IMR-90 (cell line): ENCODE results near the gene SYNGR1. TPM values are rescaled to one million over a fixed set of nuclear protein-coding genes. Genes with fewer than 3 reads are reported as not detected.

Source experiments
- ATAC-seq: fragments of 200-7000 bp; cut with Tn5 transposase; 2 replicates; pipeline ENCODE4 v1.9.1; 2020; ENCODE audit warnings: low read depth, mild to moderate bottlenecking, moderate library complexity
- BruUV-seq: library from RNA; stranded (reverse); fragments of 400-500 nt; replicated peaks from 2 replicates; lab custom pipeline; 2021; lab: Mats Ljungman, UMichigan
- CTCF ChIA-PET: fragments of 300-600 bp; formaldehyde crosslinking; extraction: SDS; loops from one replicate; lab custom pipeline; 2021; ENCODE audit warnings: antibody characterized with exemption; lab: Yijun Ruan, JAX
- POLR2A ChIA-PET: fragments of 300-600 bp; sonication (Branson Sonifier 250); formaldehyde crosslinking; loops from one replicate; lab custom pipeline; 2022; ENCODE audit warnings: antibody characterized with exemption; ENCODE audit not compliant: unreplicated experiment; lab: Charles Lee
- DNase-seq: peaks from one replicate; pipeline ENCODE4 v3.0.0; 2013
- H2AFZ ChIP-seq: replicated peaks from 2 replicates; pipeline ENCODE3; 2013; ENCODE audit warnings: low read length, mild to moderate bottlenecking; ENCODE audit not compliant: poor library complexity
- H2AK5ac ChIP-seq: 2 replicates; pipeline ENCODE4 v1.6.1; 2013; ENCODE audit warnings: low read depth, low read length, inconsistent platforms
- H2AK9ac ChIP-seq: replicated peaks from 2 replicates; pipeline ENCODE3; 2013; ENCODE audit warnings: mild to moderate bottlenecking, low read depth, low read length, moderate library complexity; ENCODE audit not compliant: poor library complexity
- H2BK120ac ChIP-seq: 2 replicates; pipeline ENCODE4 v1.6.1; 2013; ENCODE audit warnings: low read depth, low read length, inconsistent platforms
- H2BK15ac ChIP-seq: 3 replicates; pipeline ENCODE4 v1.6.1; 2013; ENCODE audit warnings: low read depth, low read length, inconsistent platforms
- H2BK20ac ChIP-seq: 2 replicates; pipeline ENCODE4 v1.6.1; 2013; ENCODE audit warnings: low read depth, mild to moderate bottlenecking, inconsistent platforms, low read length, moderate library complexity
- H2BK5ac ChIP-seq: 2 replicates; pipeline ENCODE4 v1.6.1; 2013; ENCODE audit warnings: mild to moderate bottlenecking, low read depth, low read length, inconsistent platforms; ENCODE audit not compliant: poor library complexity, severe bottlenecking
- H3K14ac ChIP-seq: replicated peaks from 2 replicates; pipeline ENCODE4 v1.6.1; 2013; ENCODE audit warnings: low read depth, low read length, inconsistent platforms
- H3K18ac ChIP-seq: 2 replicates; pipeline ENCODE4 v1.6.1; 2013; ENCODE audit warnings: low read depth, low read length, control low read depth
- H3K23ac ChIP-seq: 2 replicates; pipeline ENCODE4 v1.6.1; 2013; ENCODE audit warnings: low read depth, low read length, inconsistent platforms
- H3K27ac ChIP-seq: 2 replicates; pipeline ENCODE4 v1.5.1; 2013; ENCODE audit warnings: mild to moderate bottlenecking, control low read depth, low read length; ENCODE audit not compliant: insufficient read depth
- H3K27me3 ChIP-seq: 2 replicates; pipeline ENCODE4 v1.6.1; 2013; ENCODE audit warnings: low read length; ENCODE audit not compliant: control insufficient read depth, insufficient read depth
- H3K36me3 ChIP-seq: 2 replicates; pipeline ENCODE4 v1.6.1; 2013; ENCODE audit warnings: low read length, mixed read lengths; ENCODE audit not compliant: control insufficient read depth, insufficient read depth
- H3K4ac ChIP-seq: 2 replicates; pipeline ENCODE4 v1.6.1; 2013; ENCODE audit warnings: low read depth, low read length, inconsistent platforms
- H3K4me1 ChIP-seq: 2 replicates; pipeline ENCODE4 v1.6.1; 2013; ENCODE audit warnings: low read length, mixed read lengths; ENCODE audit not compliant: control insufficient read depth, insufficient read depth
- H3K4me2 ChIP-seq: 2 replicates; pipeline ENCODE4 v1.6.1; 2013; ENCODE audit warnings: low read depth, mild to moderate bottlenecking, control low read depth, low read length, moderate library complexity
- H3K4me3 ChIP-seq: 2 replicates; pipeline ENCODE4 v1.5.1; 2013; ENCODE audit warnings: low read depth, mild to moderate bottlenecking, control low read depth, low read length, moderate library complexity; ENCODE audit not compliant: insufficient read depth
- H3K56ac ChIP-seq: 2 replicates; pipeline ENCODE4 v1.6.1; 2013; ENCODE audit warnings: low read length, inconsistent platforms; ENCODE audit not compliant: insufficient read depth; ENCODE audit errors: extremely low read depth
- H3K79me1 ChIP-seq, 2 experiments: 2 replicates each; pipeline ENCODE4 v1.6.1; 2013; ENCODE audit warnings: low read length in 2 of 2, inconsistent platforms in 1 of 2, low read depth in 1 of 2
- H3K9ac ChIP-seq: 2 replicates; pipeline ENCODE4 v1.6.1; 2013; ENCODE audit warnings: low read depth, low read length, control low read depth
- H3K9me1 ChIP-seq: 2 replicates; pipeline ENCODE4 v1.6.1; 2013; ENCODE audit warnings: low read length, inconsistent platforms; ENCODE audit not compliant: insufficient read depth
- H3K9me3 ChIP-seq: 2 replicates; pipeline ENCODE4 v1.6.1; 2013; ENCODE audit warnings: low read length; ENCODE audit not compliant: control insufficient read depth, insufficient read depth
- H4K20me1 ChIP-seq: 2 replicates; pipeline ENCODE4 v1.6.1; 2013; ENCODE audit warnings: low read length, inconsistent platforms; ENCODE audit not compliant: insufficient read depth
- H4K5ac ChIP-seq: 2 replicates; pipeline ENCODE4 v1.6.1; 2013; ENCODE audit warnings: mild to moderate bottlenecking, low read depth, low read length, control low read depth
- H4K8ac ChIP-seq, 2 experiments: 2 replicates each; pipeline ENCODE4 v1.6.1; 2013; ENCODE audit warnings: low read depth in 2 of 2, low read length in 2 of 2, control low read depth in 1 of 2, inconsistent platforms in 1 of 2
- H4K91ac ChIP-seq: 2 replicates; pipeline ENCODE4 v1.6.1; 2013; ENCODE audit warnings: low read depth, low read length, inconsistent platforms; ENCODE audit not compliant: insufficient read depth
- CEBPB ChIP-seq: IDR thresholded peaks from 2 replicates; pipeline ENCODE4 v1.6.1; 2012; ENCODE audit warnings: low read depth, low read length, improper control_type of control experiment
- CTCF ChIP-seq: conservative IDR thresholded peaks from 2 replicates; pipeline ENCODE4 v1.5.1; 2012; ENCODE audit warnings: mild to moderate bottlenecking, low read depth, low read length, improper control_type of control experiment
- ELK1 ChIP-seq: fragments of 150-350 bp; IDR thresholded peaks from 2 replicates; pipeline ENCODE4 v1.6.1; 2016; ENCODE audit warnings: low read depth, mild to moderate bottlenecking, low read length, moderate library complexity, borderline replicate concordance
- MAFK ChIP-seq: IDR thresholded peaks from 2 replicates; pipeline ENCODE4 v1.6.1; 2012; ENCODE audit warnings: low read depth, low read length, improper control_type of control experiment
- POLR2A ChIP-seq: IDR thresholded peaks from 2 replicates; pipeline ENCODE4 v1.6.1; 2012; ENCODE audit warnings: mild to moderate bottlenecking, low read depth, low read length
- RAD21 ChIP-seq: IDR thresholded peaks from 2 replicates; pipeline ENCODE4 v1.6.1; 2012; ENCODE audit warnings: low read length, improper control_type of control experiment
- SMC3 ChIP-seq: fragments of 150-350 bp; IDR thresholded peaks from 2 replicates; pipeline ENCODE4 v1.6.1; 2016; ENCODE audit warnings: low read depth, mild to moderate bottlenecking, antibody characterized with exemption, low read length, moderate library complexity
- USF2 ChIP-seq: fragments of 150-350 bp; IDR thresholded peaks from 2 replicates; pipeline ENCODE4 v1.6.1; 2017; ENCODE audit warnings: mild to moderate bottlenecking, antibody characterized with exemption, low read length, low read depth
- WGBS, 2 experiments: methylation state at CpG; one replicate each; pipeline versions ENCODE4 v1.1.5 to v1.1.7; 2013; ENCODE audit warnings: missing lambda C conversion rate in 2 of 2; ENCODE audit not compliant: insufficient read length in 1 of 2; ENCODE audit errors: extremely low coverage in 2 of 2; 5-methylcytosine and 5-hydroxymethylcytosine counted together
- dilution Hi-C: fragments of 300-500 bp; cut with HindIII; formaldehyde crosslinking; loops from one replicate; pipeline ENCODE4 v1.14.3; 2018; ENCODE audit warnings: low sequenced_read_pairs; ENCODE audit not compliant: unreplicated experiment
- in situ Hi-C: fragments of 300-500 bp; cut with MboI; formaldehyde crosslinking; loops from 3 replicates; pipeline ENCODE4 v1.14.3; 2019; ENCODE audit warnings: low sequenced_read_pairs, inconsistent platforms, mixed read lengths
- intact Hi-C: fragments of 100-400 bp; cut with micrococcal nuclease; formaldehyde crosslinking; loops from 2 replicates; pipeline ENCODE4 v1.10.0; 2022
- polyA plus RNA-seq, 3 experiments: library from polyadenylated mRNA; depleted of rRNA; stranded (reverse); fragments of >200 nt; gene quantifications; 2 replicates each; pipeline ENCODE4 v1.2.3, GENCODE V29; 2012; ENCODE audit warnings: low replicate concordance in 1 of 3
- total RNA-seq: library from RNA; depleted of rRNA; stranded (reverse); fragments of >200 nt; gene quantifications from 2 replicates; pipeline ENCODE4 v1.2.3, GENCODE V29; 2012

The SYNGR1 gene
- total and polyA plus RNA-seq, 2 of the 4 experiments (the other 2 are of a cell fraction), result 6.3 to 81.5 TPM

- BruUV-seq, result no TSS peak
- H3K56ac ChIP-seq, result no peak overlapping the region
- H3K14ac ChIP-seq, result no peak overlapping the region
- H2AK5ac ChIP-seq, result no peak overlapping the region
- WGBS, 2 experiments, result 79% methylated on average over 2 of the region's 5 CpGs; no CpG with 5 or more reads in 1 of the 2 experiments
- H3K9ac ChIP-seq, result no peak overlapping the region
- no peak for TF ChIP-seq CTCF
- no peak for TF ChIP-seq POLR2A
- TF ChIP-seq CEBPB, result no peak
- TF ChIP-seq SMC3, result no peak
- TF ChIP-seq USF2, result no peak
- no peak for TF ChIP-seq ELK1
- no peak for TF ChIP-seq MAFK
- TF ChIP-seq RAD21, result no peak
- H3K23ac ChIP-seq, result no peak overlapping the region
- H2BK20ac ChIP-seq, result no peak overlapping the region
- peaks cover 6% of the 10 kb centered on the region; the same call in 1 of the 2 replicates for H3K9me1 ChIP-seq
- no peak overlapping the region for H3K4me2 ChIP-seq
- H3K18ac ChIP-seq, result no peak overlapping the region
- no peak overlapping the region for H4K5ac ChIP-seq
- no peaks in the 10 kb centered on the region for H3K9me3 ChIP-seq
- no peak overlapping the region for H3K4ac ChIP-seq
- H2AFZ ChIP-seq, result no peak overlapping the region
- H2AK9ac ChIP-seq, result no peak overlapping the region
- H3K4me3 ChIP-seq, result no peak overlapping the region
- H3K79me1 ChIP-seq, result no peaks in the 10 kb centered on the region
- no peak overlapping the region for H4K91ac ChIP-seq
- DNase-seq (no peak), ATAC-seq (no peak)
- H4K8ac ChIP-seq, result no peak overlapping the region
- H2BK15ac ChIP-seq, result no peak overlapping the region
- no peak overlapping the region for H3K27ac ChIP-seq
- intact Hi-C loops, result no loop called here
- no peak overlapping the region for H2BK5ac ChIP-seq
- H3K4me1 ChIP-seq, result peaks cover 9% of the 10 kb centered on the region
- no peaks in the 10 kb centered on the region for H3K27me3 ChIP-seq
- ChIA-PET POLR2A (no interaction called here), CTCF (no interaction called here)
- no peaks in the 10 kb centered on the region for H4K20me1 ChIP-seq
- in situ Hi-C loops, result no loop called here
- dilution Hi-C loops, result no loop called here
- peaks cover 12% of the 10 kb centered on the region for H3K36me3 ChIP-seq
- H2BK120ac ChIP-seq, result no peak overlapping the region
These were observed 32.6 kb downstream of the SYNGR1 start for GRCh38 chr22:39382410-39382809.
